VCaP (cell line): Measurements from ENCODE around the gene TTC21A.
A peak's percentile ranks its signal among the peaks of the same experiment; 100 is the strongest.
"Not testable (repeated sequence)": the region's sequence is repeated elsewhere in the genome, so short reads cannot be mapped to it uniquely, and the experiment has no call there.

Source experiments
- H3K27ac ChIP-seq: fragments of 450-650 bp; 2 replicates; pipeline ENCODE4 v1.5.1; 2017
- TF ChIP-seq, protein P1 (sequence below): fragments of 450-650 bp; conservative IDR thresholded peaks from 2 replicates; pipeline ENCODE4 v1.5.1; 2017; ENCODE audit warnings: mild to moderate bottlenecking, moderate library complexity

TTC21A gene, protein sequence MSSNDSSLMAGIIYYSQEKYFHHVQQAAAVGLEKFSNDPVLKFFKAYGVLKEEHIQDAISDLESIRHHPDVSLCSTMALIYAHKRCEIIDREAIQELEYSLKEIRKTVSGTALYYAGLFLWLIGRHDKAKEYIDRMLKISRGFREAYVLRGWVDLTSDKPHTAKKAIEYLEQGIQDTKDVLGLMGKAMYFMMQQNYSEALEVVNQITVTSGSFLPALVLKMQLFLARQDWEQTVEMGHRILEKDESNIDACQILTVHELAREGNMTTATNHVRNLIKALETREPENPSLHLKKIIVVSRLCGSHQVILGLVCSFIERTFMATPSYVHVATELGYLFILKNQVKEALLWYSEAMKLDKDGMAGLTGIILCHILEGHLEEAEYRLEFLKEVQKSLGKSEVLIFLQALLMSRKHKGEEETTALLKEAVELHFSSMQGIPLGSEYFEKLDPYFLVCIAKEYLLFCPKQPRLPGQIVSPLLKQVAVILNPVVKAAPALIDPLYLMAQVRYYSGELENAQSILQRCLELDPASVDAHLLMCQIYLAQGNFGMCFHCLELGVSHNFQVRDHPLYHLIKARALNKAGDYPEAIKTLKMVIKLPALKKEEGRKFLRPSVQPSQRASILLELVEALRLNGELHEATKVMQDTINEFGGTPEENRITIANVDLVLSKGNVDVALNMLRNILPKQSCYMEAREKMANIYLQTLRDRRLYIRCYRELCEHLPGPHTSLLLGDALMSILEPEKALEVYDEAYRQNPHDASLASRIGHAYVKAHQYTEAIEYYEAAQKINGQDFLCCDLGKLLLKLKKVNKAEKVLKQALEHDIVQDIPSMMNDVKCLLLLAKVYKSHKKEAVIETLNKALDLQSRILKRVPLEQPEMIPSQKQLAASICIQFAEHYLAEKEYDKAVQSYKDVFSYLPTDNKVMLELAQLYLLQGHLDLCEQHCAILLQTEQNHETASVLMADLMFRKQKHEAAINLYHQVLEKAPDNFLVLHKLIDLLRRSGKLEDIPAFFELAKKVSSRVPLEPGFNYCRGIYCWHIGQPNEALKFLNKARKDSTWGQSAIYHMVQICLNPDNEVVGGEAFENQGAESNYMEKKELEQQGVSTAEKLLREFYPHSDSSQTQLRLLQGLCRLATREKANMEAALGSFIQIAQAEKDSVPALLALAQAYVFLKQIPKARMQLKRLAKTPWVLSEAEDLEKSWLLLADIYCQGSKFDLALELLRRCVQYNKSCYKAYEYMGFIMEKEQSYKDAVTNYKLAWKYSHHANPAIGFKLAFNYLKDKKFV (N-terminal part only)

DNA sequence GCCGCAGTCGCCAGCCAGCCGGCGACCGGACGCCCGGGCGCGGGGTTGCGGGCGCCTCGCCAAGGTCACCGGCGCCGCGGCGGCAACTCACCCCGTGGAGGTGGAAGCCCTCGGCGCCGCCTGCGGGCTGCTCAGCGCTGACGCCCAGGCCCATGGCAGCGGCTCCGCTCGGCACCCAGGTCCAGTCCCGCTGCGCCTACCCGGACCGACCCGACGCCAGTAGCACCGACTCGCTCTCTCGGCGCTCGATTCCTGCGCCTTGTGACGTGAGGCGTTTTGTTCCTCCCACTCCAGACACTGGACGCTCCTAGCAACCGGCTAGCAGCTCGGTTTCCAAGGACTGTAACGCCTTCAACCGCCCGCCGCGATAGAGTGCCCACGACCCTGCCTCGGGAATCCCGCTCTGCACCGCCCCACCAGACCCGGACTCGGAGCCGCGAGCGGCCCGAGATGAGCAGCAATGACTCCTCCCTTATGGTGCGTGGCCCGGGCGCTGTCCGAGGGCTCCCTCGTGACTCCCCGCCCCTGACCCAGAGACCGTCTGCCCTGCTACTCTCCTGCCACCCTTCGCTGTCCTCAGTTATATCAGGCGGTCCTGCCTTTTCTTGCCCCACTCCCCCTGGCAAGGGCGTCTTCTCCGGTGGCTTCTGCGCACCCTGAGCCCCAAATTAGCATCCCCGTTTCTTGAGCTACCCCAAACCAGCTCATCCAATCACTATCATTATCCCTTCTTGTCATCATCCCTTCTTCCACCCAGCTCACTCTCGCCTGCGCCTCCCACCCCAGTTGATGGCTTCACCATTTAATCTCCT lies at the start of gene TTC21A, which contains the start of gene GORASP1:
Gene TTC21A (plus strand): TSS at position 293 of the 812 bp plus-strand sequence. CDS start 158 bp downstream, at position 451.
Gene GORASP1 (minus strand): TSS at position 240 of the 812 bp plus-strand sequence. CDS start 86 bp downstream, at position 154.
- peak within 1 kb of the TSS; percentile 94 for H3K27ac ChIP-seq
- TF ChIP-seq, protein P1, sequence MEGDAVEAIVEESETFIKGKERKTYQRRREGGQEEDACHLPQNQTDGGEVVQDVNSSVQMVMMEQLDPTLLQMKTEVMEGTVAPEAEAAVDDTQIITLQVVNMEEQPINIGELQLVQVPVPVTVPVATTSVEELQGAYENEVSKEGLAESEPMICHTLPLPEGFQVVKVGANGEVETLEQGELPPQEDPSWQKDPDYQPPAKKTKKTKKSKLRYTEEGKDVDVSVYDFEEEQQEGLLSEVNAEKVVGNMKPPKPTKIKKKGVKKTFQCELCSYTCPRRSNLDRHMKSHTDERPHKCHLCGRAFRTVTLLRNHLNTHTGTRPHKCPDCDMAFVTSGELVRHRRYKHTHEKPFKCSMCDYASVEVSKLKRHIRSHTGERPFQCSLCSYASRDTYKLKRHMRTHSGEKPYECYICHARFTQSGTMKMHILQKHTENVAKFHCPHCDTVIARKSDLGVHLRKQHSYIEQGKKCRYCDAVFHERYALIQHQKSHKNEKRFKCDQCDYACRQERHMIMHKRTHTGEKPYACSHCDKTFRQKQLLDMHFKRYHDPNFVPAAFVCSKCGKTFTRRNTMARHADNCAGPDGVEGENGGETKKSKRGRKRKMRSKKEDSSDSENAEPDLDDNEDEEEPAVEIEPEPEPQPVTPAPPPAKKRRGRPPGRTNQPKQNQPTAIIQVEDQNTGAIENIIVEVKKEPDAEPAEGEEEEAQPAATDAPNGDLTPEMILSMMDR = peak; percentile 21; the same call in 1 of the 2 replicates

GRCh38 chr3:39061228-39061627 lies 46.3 kb upstream of the TTC21A start:
- not testable (repeated sequence) for H3K27ac ChIP-seq

GRCh38 chr3:39062180-39062579 lies 45.3 kb upstream of the TTC21A start:
- TF ChIP-seq, protein P1 = no peak

GRCh38 chr3:39063143-39063542 lies 44.3 kb upstream of the TTC21A start:
- TF ChIP-seq, protein P1 = no peak
- H3K27ac ChIP-seq = no peak overlapping the region

More at GRCh38 chr3:39062180-39062579, 45.3 kb upstream of the TTC21A start:
- H3K27ac ChIP-seq = no peak overlapping the region

DNA sequence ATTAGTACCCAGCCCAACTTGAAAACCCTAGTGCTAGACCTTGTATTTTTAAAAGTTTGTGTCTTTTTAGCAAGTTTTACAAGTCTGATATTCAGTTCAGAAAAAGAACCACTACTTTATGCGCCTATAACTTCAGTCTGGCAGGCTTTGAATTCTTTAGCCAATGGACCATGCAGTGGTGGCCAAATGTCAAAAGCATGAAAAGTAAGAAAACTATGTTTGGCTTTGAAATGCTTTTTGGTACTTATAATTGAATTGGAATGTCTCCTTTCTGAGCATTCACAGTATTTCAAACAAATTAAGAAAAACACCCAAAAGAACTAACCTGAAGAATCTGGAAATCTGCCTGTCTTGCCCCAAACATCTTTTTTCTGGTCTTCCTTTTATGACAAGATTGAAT lies 42.8 kb upstream of the TTC21A start:
- TF ChIP-seq, protein P1 = no peak
- H3K27ac ChIP-seq = no peak overlapping the region

DNA sequence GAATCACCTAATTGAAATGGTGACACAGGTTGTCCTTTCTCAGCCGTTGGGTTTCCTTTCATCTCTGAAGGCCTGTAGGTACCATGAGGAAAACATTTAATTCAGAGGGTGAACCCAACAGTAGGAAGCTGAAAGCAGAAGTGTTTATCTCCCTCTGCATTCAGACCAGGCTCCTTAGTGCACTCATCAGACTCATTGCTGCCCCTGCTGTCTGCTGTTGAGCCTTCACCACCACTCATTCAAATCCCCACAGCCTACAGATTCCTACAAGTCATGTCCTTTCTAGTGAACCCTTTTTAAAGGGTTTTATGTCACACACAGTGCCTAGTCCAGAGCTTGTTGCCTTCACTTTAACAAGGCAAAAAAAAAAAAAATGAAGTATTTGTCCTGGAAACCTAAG lies 42.3 kb upstream of the TTC21A start:
- H3K27ac ChIP-seq = no peak overlapping the region
- TF ChIP-seq, protein P1 = peak; percentile 59

- TF ChIP-seq, protein P1 = no peak
- no peak overlapping the region for H3K27ac ChIP-seq
Observed at GRCh38 chr3:39067286-39067685, 40.2 kb upstream of the TTC21A start.
